ENCODE results near the gene ZBP1. TPM values are rescaled to one million over a fixed set of nuclear protein-coding genes. Genes with fewer than 3 reads are reported as not detected.
"Not testable (repeated sequence)": the region's sequence is repeated elsewhere in the genome, so short reads cannot be mapped to it uniquely, and the experiment has no call there.

Gene ZBP1
- total RNA-seq, 1 experiment from 2014 or later = not detected

- intact Hi-C loops (cut with micrococcal nuclease) = no loop called here
- no peak overlapping the region for H3K9ac ChIP-seq (ENCODE audit: low read length)
- H3K27ac ChIP-seq (ENCODE audit: low read depth, low read length) = no peak overlapping the region
- H3K27me3 ChIP-seq (ENCODE audit: insufficient read depth, low read length) = peaks cover 38% of the 10 kb centered on the region
- no peaks in the 10 kb centered on the region for H3K79me2 ChIP-seq (ENCODE audit: insufficient read depth, low read length)
- TF ChIP-seq CEBPB (IDR thresholded peaks at IDR 0.05; ENCODE audit: low read depth) = no peak
- H3K9me3 ChIP-seq (ENCODE audit: control insufficient read depth in 1 of 2, insufficient read depth in 1 of 2, low read depth in 1 of 2, low read length in 2 of 2) = no peaks in the 10 kb centered on the region
- H3K4me2 ChIP-seq (ENCODE audit: low read length) = no peak overlapping the region
- CTCF ChIA-PET = no interaction called here
- POLR2A ChIA-PET = no interaction called here
- no TSS peak for BruUV-seq (replicated peaks)
- RAD21 ChIA-PET (ENCODE audit: low non-redundant PET in 1 of 2, low total read pairs in 2 of 2, uncharacterized antibody in 2 of 2, unreplicated experiment in 2 of 2) = no interaction called here
- ATAC-seq (no peak), DNase-seq (ENCODE audit: low read depth, low spot score) (no peak)
- H4K20me1 ChIP-seq (ENCODE audit: insufficient read depth) = no peaks in the 10 kb centered on the region
- H2AFZ ChIP-seq (ENCODE audit: low read depth, low read length, poor library complexity, severe bottlenecking) = no peak overlapping the region
- no peaks in the 10 kb centered on the region for H3K9me2 ChIP-seq (ENCODE audit: insufficient read depth)
- H3K4me3 ChIP-seq (replicated peaks in 1 of 2; ENCODE audit: low read depth in 1 of 2, low read length in 2 of 2) = no peak overlapping the region
- no peaks in the 10 kb centered on the region for H3K36me3 ChIP-seq (ENCODE audit: control insufficient read depth in 1 of 2, insufficient read depth in 2 of 2, low read length in 2 of 2)
- H3K4me1 ChIP-seq (ENCODE audit: control insufficient read depth in 1 of 2, insufficient read depth in 2 of 2, low read length in 2 of 2) = no peaks in the 10 kb centered on the region
These were observed 9.8 kb upstream of the ZBP1 start for GRCh38 chr20:57630061-57630460.

GRCh38 chr20:57629491-57629901 lies 9.3 kb upstream of the ZBP1 start:
- H3K9me2 ChIP-seq (ENCODE audit: insufficient read depth); H3K9me3 ChIP-seq (ENCODE audit: control insufficient read depth in 1 of 2, insufficient read depth in 1 of 2, low read depth in 1 of 2, low read length in 2 of 2); H3K27ac ChIP-seq (ENCODE audit: low read depth, low read length); H3K79me2 ChIP-seq (ENCODE audit: insufficient read depth, low read length); H3K4me1 ChIP-seq (ENCODE audit: control insufficient read depth in 1 of 2, insufficient read depth in 2 of 2, low read length in 2 of 2); DNase-seq (ENCODE audit: low read depth, low spot score); ATAC-seq; H4K20me1 ChIP-seq (ENCODE audit: insufficient read depth); BruUV-seq (replicated peaks); H3K9ac ChIP-seq (ENCODE audit: low read length); H2AFZ ChIP-seq (ENCODE audit: low read depth, low read length, poor library complexity, severe bottlenecking); POLR2A ChIA-PET; CTCF ChIA-PET; H3K36me3 ChIP-seq (ENCODE audit: control insufficient read depth in 1 of 2, insufficient read depth in 2 of 2, low read length in 2 of 2); H3K4me2 ChIP-seq (ENCODE audit: low read length); H3K4me3 ChIP-seq (replicated peaks in 1 of 2; ENCODE audit: low read depth in 1 of 2, low read length in 2 of 2); RAD21 ChIA-PET (ENCODE audit: low non-redundant PET in 1 of 2, low total read pairs in 2 of 2, uncharacterized antibody in 2 of 2, unreplicated experiment in 2 of 2): not testable (repeated sequence)
- H3K27me3 ChIP-seq (ENCODE audit: insufficient read depth, low read length) = peaks cover 32% of the 10 kb centered on the region
- intact Hi-C loops (cut with micrococcal nuclease) = loop anchor here (10.0 kb wide), 1 partner anchor 575 kb away; no protein-coding TSS in a partner anchor

DNA sequence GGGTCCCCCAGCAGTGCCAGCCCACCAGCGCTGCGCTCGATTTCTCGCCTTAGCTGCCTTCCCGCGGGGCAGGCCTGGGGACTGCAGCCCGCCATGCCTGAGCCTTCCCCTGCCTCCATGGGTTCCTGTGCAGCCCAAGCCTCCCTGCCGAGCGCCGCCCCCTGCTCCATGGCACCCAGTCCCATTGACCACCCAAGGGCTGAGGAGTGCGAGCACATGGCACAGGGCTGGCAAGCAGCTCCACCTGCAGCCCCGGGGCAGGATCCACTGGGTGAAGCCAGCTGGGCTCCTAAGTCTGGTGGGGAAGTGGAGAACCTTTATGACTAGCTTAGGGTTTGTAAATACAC lies 8.7 kb upstream of the ZBP1 start:
- BruUV-seq (replicated peaks); H2AFZ ChIP-seq (ENCODE audit: low read depth, low read length, poor library complexity, severe bottlenecking); RAD21 ChIA-PET (ENCODE audit: low non-redundant PET in 1 of 2, low total read pairs in 2 of 2, uncharacterized antibody in 2 of 2, unreplicated experiment in 2 of 2); H3K9me3 ChIP-seq (ENCODE audit: control insufficient read depth in 1 of 2, insufficient read depth in 1 of 2, low read depth in 1 of 2, low read length in 2 of 2); H3K27ac ChIP-seq (ENCODE audit: low read depth, low read length); H3K4me1 ChIP-seq (ENCODE audit: control insufficient read depth in 1 of 2, insufficient read depth in 2 of 2, low read length in 2 of 2); CTCF ChIA-PET; H3K4me3 ChIP-seq (replicated peaks in 1 of 2; ENCODE audit: low read depth in 1 of 2, low read length in 2 of 2); H3K79me2 ChIP-seq (ENCODE audit: insufficient read depth, low read length); DNase-seq (ENCODE audit: low read depth, low spot score); H3K4me2 ChIP-seq (ENCODE audit: low read length); H4K20me1 ChIP-seq (ENCODE audit: insufficient read depth); H3K36me3 ChIP-seq (ENCODE audit: control insufficient read depth in 1 of 2, insufficient read depth in 2 of 2, low read length in 2 of 2); H3K9me2 ChIP-seq (ENCODE audit: insufficient read depth); H3K9ac ChIP-seq (ENCODE audit: low read length); POLR2A ChIA-PET; ATAC-seq: not testable (repeated sequence)
- H3K27me3 ChIP-seq (ENCODE audit: insufficient read depth, low read length) = peaks cover 30% of the 10 kb centered on the region
- intact Hi-C loops (cut with micrococcal nuclease) = loop anchor here (10.0 kb wide), 1 partner anchor 576 kb away; no protein-coding TSS in a partner anchor

Measured in HCT116 (cell line).